Astrocyte (in vitro differentiated cells and primary cell): ENCODE data around the gene TDRD12.

Source experiments
- EZH2 ChIP-seq: IDR thresholded peaks from 2 replicates; pipeline ENCODE4 v1.6.1; 2012; ENCODE audit warnings: mild to moderate bottlenecking, low read length, inconsistent platforms; ENCODE audit not compliant: insufficient read depth
- TF ChIP-seq, protein P1 (sequence below): IDR thresholded peaks from 2 replicates; pipeline ENCODE4 v1.5.1; 2011; ENCODE audit warnings: low read depth, mild to moderate bottlenecking, inconsistent platforms, low read length, moderate library complexity; ENCODE audit not compliant: insufficient read depth

DNA sequence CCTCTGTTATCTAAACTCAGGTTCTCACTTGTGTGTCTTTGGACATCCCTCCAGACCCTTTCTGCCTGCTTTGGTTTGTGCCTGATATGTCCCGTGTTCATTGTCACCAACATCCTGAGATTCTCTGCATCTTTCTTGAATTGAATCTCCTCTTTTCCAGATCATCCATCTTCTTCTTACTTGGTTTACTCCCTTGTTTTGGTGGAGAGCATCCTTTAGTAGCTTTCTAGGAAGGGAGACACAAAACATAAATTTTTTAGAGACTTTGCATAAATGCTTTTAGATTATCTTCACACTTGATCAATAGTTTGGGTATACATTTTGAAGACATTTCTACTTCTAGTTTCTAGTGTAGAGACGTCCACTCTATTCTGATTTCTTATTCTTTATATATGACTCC, 61.7 kb downstream of the TDRD12 start:
- TF ChIP-seq, protein P1, sequence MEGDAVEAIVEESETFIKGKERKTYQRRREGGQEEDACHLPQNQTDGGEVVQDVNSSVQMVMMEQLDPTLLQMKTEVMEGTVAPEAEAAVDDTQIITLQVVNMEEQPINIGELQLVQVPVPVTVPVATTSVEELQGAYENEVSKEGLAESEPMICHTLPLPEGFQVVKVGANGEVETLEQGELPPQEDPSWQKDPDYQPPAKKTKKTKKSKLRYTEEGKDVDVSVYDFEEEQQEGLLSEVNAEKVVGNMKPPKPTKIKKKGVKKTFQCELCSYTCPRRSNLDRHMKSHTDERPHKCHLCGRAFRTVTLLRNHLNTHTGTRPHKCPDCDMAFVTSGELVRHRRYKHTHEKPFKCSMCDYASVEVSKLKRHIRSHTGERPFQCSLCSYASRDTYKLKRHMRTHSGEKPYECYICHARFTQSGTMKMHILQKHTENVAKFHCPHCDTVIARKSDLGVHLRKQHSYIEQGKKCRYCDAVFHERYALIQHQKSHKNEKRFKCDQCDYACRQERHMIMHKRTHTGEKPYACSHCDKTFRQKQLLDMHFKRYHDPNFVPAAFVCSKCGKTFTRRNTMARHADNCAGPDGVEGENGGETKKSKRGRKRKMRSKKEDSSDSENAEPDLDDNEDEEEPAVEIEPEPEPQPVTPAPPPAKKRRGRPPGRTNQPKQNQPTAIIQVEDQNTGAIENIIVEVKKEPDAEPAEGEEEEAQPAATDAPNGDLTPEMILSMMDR, result no peak
- TF ChIP-seq EZH2, result no peak
